GM12878 (cell line): Measurements from ENCODE around the gene SPATA20. TPM values are rescaled to one million over a fixed set of nuclear protein-coding genes. Genes with fewer than 3 reads are reported as not detected.
A peak's percentile ranks its signal among the peaks of the same experiment; 100 is the strongest.

Experiments used
- ATF7 ChIP-seq: fragments of 450-650 bp; IDR thresholded peaks from 2 replicates; pipeline ENCODE4 v1.6.1; 2016; ENCODE audit warnings: low read depth, mild to moderate bottlenecking
- BACH1 ChIP-seq: fragments of 450-650 bp; IDR thresholded peaks from 2 replicates; pipeline ENCODE4 v1.6.1; 2017; ENCODE audit warnings: mild to moderate bottlenecking, borderline replicate concordance
- BHLHE40 ChIP-seq, 2 experiments: fragments of 450-650 bp in 1 of 2; IDR thresholded peaks; 2 replicates each; pipeline ENCODE4 v1.6.1; 2011 to 2017; ENCODE audit warnings: low read depth in 2 of 2, borderline replicate concordance in 1 of 2, improper control_type of control experiment in 1 of 2, low read length in 1 of 2, mild to moderate bottlenecking in 1 of 2
- ESRRA ChIP-seq: IDR thresholded peaks from 2 replicates; pipeline ENCODE4 v1.6.1; 2012; ENCODE audit warnings: mild to moderate bottlenecking, low read length, improper control_type of control experiment
- GATAD2B ChIP-seq: fragments of 450-650 bp; conservative IDR thresholded peaks from 2 replicates; pipeline ENCODE4 v1.6.1; 2017; ENCODE audit warnings: low read depth, mild to moderate bottlenecking, moderate library complexity
- HDGF ChIP-seq: fragments of 450-650 bp; IDR thresholded peaks from 2 replicates; pipeline ENCODE4 v1.6.1; 2016; ENCODE audit warnings: antibody characterized with exemption
- IKZF2 ChIP-seq, 2 experiments: fragments of 450-650 bp; IDR thresholded peaks; 2 replicates each; pipeline ENCODE4 v1.6.1; 2017; ENCODE audit warnings: mild to moderate bottlenecking in 2 of 2, moderate library complexity in 2 of 2
- IRF5 ChIP-seq: fragments of 450-650 bp; IDR thresholded peaks from 2 replicates; pipeline ENCODE4 v1.6.1; 2017; ENCODE audit warnings: borderline replicate concordance
- LARP7 ChIP-seq: fragments of 450-650 bp; IDR thresholded peaks from 2 replicates; pipeline ENCODE4 v1.6.1; 2017; ENCODE audit warnings: mild to moderate bottlenecking
- MYC ChIP-seq: IDR thresholded peaks from 2 replicates; pipeline ENCODE4 v1.6.1; 2011; ENCODE audit warnings: mild to moderate bottlenecking, low read length, moderate library complexity, inconsistent platforms; ENCODE audit not compliant: insufficient read depth, insufficient replicate concordance, insufficient read length, severe bottlenecking
- NFIC ChIP-seq: IDR thresholded peaks from 2 replicates; pipeline ENCODE4 v1.6.1; 2012; ENCODE audit warnings: low read depth, mild to moderate bottlenecking, inconsistent platforms, low read length, moderate library complexity
- NR2F1 ChIP-seq: fragments of 450-650 bp; conservative IDR thresholded peaks from 2 replicates; pipeline ENCODE4 v1.6.1; 2017; ENCODE audit warnings: mild to moderate bottlenecking
- PAX5 ChIP-seq: IDR thresholded peaks from 2 replicates; pipeline ENCODE4 v1.6.1; 2011; ENCODE audit warnings: low read depth, low read length, borderline replicate concordance
- POLR2A ChIP-seq: IDR thresholded peaks from 2 replicates; pipeline ENCODE4 v1.6.1; 2011; ENCODE audit warnings: low read depth, mild to moderate bottlenecking, low read length
- RAD21 ChIP-seq: IDR thresholded peaks from 2 replicates; pipeline ENCODE4 v1.6.1; 2011; ENCODE audit warnings: mild to moderate bottlenecking, low read depth, low read length, moderate library complexity; ENCODE audit not compliant: insufficient read depth
- SP1 ChIP-seq: IDR thresholded peaks from one replicate; pipeline ENCODE4 v1.6.1; 2011; ENCODE audit warnings: low read depth, low read length
- SPI1 ChIP-seq: IDR thresholded peaks from 2 replicates; pipeline ENCODE4 v1.6.1; 2011; ENCODE audit warnings: low read depth, mild to moderate bottlenecking, low read length, moderate library complexity, borderline replicate concordance; ENCODE audit not compliant: insufficient read depth
- WRNIP1 ChIP-seq: IDR thresholded peaks from 2 replicates; pipeline ENCODE4 v1.6.1; 2011; ENCODE audit warnings: low read depth, low read length, improper control_type of control experiment, borderline replicate concordance
- YBX1 ChIP-seq: fragments of 450-650 bp; IDR thresholded peaks from 2 replicates; pipeline ENCODE4 v1.6.1; 2016; ENCODE audit warnings: antibody characterized with exemption
- ZNF24 ChIP-seq: fragments of 450-650 bp; IDR thresholded peaks from 2 replicates; pipeline ENCODE4 v1.6.1; 2017; ENCODE audit warnings: antibody characterized with exemption, mild to moderate bottlenecking
- ZSCAN29 ChIP-seq: fragments of 450-650 bp; IDR thresholded peaks from 2 replicates; pipeline ENCODE4 v1.6.1; 2017; ENCODE audit warnings: mild to moderate bottlenecking, moderate library complexity
- polyA plus RNA-seq, 11 experiments: library from polyadenylated mRNA; depleted of rRNA in 4 of 11; unstranded in 6 of 11; stranded (reverse) in 5 of 11; fragments of >200 nt; fragmentation: Nextera tagmentation in 4 of 11; fragmentation: Illumina TruSeq in 1 of 11; extraction: Ambion mirVana in 4 of 11; extraction: Trizol in 1 of 11; gene quantifications; 1 replicate in 1 of 11; 2 replicates in 10 of 11; pipeline versions ENCODE4 v1.2.1 to v1.2.3, GENCODE V29; 2011 to 2016; ENCODE audit warnings: inconsistent platforms in 2 of 11, missing spikeins in 2 of 11, low read depth in 1 of 11
- total RNA-seq, 4 experiments: library from RNA; depleted of rRNA in 3 of 4; stranded (reverse); fragments of >200 nt in 3 of 4; fragmentation: Illumina TruSeq in 1 of 4; extraction: Trizol in 1 of 4; gene quantifications; 2 replicates each; pipeline versions ENCODE4 v1.2.1 to v1.2.3, GENCODE V29; 2013 to 2021
- TF ChIP-seq, protein P1 (sequence below): fragments of 450-650 bp; IDR thresholded peaks from 2 replicates; pipeline ENCODE4 v1.6.1; 2018; ENCODE audit warnings: mild to moderate bottlenecking, low read depth, moderate library complexity; ENCODE audit not compliant: partially characterized antibody
- TF ChIP-seq, protein P2 (sequence below): fragments of 450-650 bp; IDR thresholded peaks from 2 replicates; pipeline ENCODE4 v1.6.1; 2017; ENCODE audit warnings: mild to moderate bottlenecking, moderate library complexity

SPATA20 gene
- total and polyA plus RNA-seq, 10 of the 15 experiments (the other 5 are each of a cell fraction or from before 2014, with no cell fraction given) = 2.1 to 69.8 (median 26.6) TPM

GRCh38 chr17:50547035-50547735, at the start of gene SPATA20 (continued):
- TF ChIP-seq LARP7 = peak; percentile 95
- 0 out of 2 replicates have a peak, but pooled peaks have one; percentile 70 for TF ChIP-seq ESRRA
- TF ChIP-seq SP1 = peak; percentile 44
- TF ChIP-seq IRF5 = no peak
- peak; percentile 66; the same call in 1 of the 2 replicates for TF ChIP-seq ZSCAN29
- TF ChIP-seq, protein P1, sequence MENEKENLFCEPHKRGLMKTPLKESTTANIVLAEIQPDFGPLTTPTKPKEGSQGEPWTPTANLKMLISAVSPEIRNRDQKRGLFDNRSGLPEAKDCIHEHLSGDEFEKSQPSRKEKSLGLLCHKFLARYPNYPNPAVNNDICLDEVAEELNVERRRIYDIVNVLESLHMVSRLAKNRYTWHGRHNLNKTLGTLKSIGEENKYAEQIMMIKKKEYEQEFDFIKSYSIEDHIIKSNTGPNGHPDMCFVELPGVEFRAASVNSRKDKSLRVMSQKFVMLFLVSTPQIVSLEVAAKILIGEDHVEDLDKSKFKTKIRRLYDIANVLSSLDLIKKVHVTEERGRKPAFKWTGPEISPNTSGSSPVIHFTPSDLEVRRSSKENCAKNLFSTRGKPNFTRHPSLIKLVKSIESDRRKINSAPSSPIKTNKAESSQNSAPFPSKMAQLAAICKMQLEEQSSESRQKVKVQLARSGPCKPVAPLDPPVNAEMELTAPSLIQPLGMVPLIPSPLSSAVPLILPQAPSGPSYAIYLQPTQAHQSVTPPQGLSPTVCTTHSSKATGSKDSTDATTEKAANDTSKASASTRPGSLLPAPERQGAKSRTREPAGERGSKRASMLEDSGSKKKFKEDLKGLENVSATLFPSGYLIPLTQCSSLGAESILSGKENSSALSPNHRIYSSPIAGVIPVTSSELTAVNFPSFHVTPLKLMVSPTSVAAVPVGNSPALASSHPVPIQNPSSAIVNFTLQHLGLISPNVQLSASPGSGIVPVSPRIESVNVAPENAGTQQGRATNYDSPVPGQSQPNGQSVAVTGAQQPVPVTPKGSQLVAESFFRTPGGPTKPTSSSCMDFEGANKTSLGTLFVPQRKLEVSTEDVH = no peak
- peak; percentile 64 for TF ChIP-seq ZNF24
- no peak for TF ChIP-seq PAX5
- no peak for TF ChIP-seq IKZF2 (IDR thresholded peaks at IDR 0.05)
- TF ChIP-seq YBX1 = no peak
- peak; percentile 78; the same call in 1 of the 2 replicates for TF ChIP-seq HDGF
- TF ChIP-seq NFIC = no peak
- no peak for TF ChIP-seq MYC
- TF ChIP-seq NR2F1 = peak; percentile 61; the same call in 1 of the 2 replicates
- peak; percentile 91 for TF ChIP-seq GATAD2B
- peak; percentile 29 to 65; a peak in 2 of 4 replicates for TF ChIP-seq BHLHE40 (IDR thresholded peaks at IDR 0.05; ENCODE audit: borderline replicate concordance in 1 of 2, low read depth in 2 of 2, low read length in 1 of 2)
- TF ChIP-seq, protein P2, sequence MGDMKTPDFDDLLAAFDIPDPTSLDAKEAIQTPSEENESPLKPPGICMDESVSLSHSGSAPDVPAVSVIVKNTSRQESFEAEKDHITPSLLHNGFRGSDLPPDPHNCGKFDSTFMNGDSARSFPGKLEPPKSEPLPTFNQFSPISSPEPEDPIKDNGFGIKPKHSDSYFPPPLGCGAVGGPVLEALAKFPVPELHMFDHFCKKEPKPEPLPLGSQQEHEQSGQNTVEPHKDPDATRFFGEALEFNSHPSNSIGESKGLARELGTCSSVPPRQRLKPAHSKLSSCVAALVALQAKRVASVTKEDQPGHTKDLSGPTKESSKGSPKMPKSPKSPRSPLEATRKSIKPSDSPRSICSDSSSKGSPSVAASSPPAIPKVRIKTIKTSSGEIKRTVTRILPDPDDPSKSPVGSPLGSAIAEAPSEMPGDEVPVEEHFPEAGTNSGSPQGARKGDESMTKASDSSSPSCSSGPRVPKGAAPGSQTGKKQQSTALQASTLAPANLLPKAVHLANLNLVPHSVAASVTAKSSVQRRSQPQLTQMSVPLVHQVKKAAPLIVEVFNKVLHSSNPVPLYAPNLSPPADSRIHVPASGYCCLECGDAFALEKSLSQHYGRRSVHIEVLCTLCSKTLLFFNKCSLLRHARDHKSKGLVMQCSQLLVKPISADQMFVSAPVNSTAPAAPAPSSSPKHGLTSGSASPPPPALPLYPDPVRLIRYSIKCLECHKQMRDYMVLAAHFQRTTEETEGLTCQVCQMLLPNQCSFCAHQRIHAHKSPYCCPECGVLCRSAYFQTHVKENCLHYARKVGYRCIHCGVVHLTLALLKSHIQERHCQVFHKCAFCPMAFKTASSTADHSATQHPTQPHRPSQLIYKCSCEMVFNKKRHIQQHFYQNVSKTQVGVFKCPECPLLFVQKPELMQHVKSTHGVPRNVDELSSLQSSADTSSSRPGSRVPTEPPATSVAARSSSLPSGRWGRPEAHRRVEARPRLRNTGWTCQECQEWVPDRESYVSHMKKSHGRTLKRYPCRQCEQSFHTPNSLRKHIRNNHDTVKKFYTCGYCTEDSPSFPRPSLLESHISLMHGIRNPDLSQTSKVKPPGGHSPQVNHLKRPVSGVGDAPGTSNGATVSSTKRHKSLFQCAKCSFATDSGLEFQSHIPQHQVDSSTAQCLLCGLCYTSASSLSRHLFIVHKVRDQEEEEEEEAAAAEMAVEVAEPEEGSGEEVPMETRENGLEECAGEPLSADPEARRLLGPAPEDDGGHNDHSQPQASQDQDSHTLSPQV = peak; percentile 85
- TF ChIP-seq BACH1 = peak; percentile 86
- TF ChIP-seq POLR2A = peak; percentile 94
- TF ChIP-seq WRNIP1 = no peak
- peak; percentile 67 for TF ChIP-seq SPI1
- TF ChIP-seq RAD21 = peak; percentile 93
- no peak for TF ChIP-seq ATF7
